Lung (tissue), 12 donors: ENCODE data around the gene SLC16A12. TPM values are rescaled to one million over a fixed set of nuclear protein-coding genes. Genes with fewer than 3 reads are reported as not detected.
A peak's percentile ranks its signal among the peaks of the same experiment; 100 is the strongest.

Experiments used
- ATAC-seq: fragments of 200-7000 bp; cut with Tn5 transposase; one replicate; pipeline ENCODE4 v1.9.1; 2020; ENCODE audit warnings: moderate number of reproducible peaks; ENCODE audit not compliant: insufficient read depth, low FRiP score
- DNase-seq, 3 donors: peaks; one replicate each; pipeline ENCODE4 v3.0.0-alpha.2; 2013 to 2017
- H3K27ac ChIP-seq, 2 donors: one replicate each; pipeline ENCODE4 v1.5.1; 2013; ENCODE audit warnings: mild to moderate bottlenecking in 2 of 2, moderate library complexity in 2 of 2, control low read depth in 1 of 2, inconsistent platforms in 1 of 2, low read depth in 1 of 2, low read length in 1 of 2
- H3K27me3 ChIP-seq, 3 donors: one replicate each; pipeline ENCODE4 v1.5.1; 2013; ENCODE audit warnings: low read length in 2 of 3; ENCODE audit not compliant: control insufficient read depth in 3 of 3, insufficient read depth in 3 of 3
- H3K36me3 ChIP-seq, 4 donors: one replicate each; pipeline ENCODE4 v1.5.1; 2013; ENCODE audit warnings: low read length in 4 of 4, mild to moderate bottlenecking in 1 of 4, moderate library complexity in 1 of 4; ENCODE audit not compliant: control insufficient read depth in 4 of 4, insufficient read depth in 4 of 4
- H3K4me1 ChIP-seq, 5 donors: one replicate each; pipeline ENCODE4 v1.5.1; 2013; ENCODE audit warnings: low read length in 5 of 5, mild to moderate bottlenecking in 2 of 5, moderate library complexity in 1 of 5; ENCODE audit not compliant: control insufficient read depth in 5 of 5, insufficient read depth in 5 of 5
- H3K4me3 ChIP-seq: one replicate; pipeline ENCODE4 v1.5.1; 2013; ENCODE audit warnings: mild to moderate bottlenecking, control low read depth, moderate library complexity
- H3K9ac ChIP-seq, 2 donors: one replicate each; pipeline ENCODE4 v1.5.1; 2013; ENCODE audit warnings: low read length in 2 of 2, control low read depth in 1 of 2; ENCODE audit not compliant: insufficient read depth in 1 of 2
- H3K9me3 ChIP-seq, 4 donors: one replicate each; pipeline ENCODE4 v1.5.1; 2013; ENCODE audit warnings: low read length in 3 of 4, mild to moderate bottlenecking in 1 of 4, moderate library complexity in 1 of 4; ENCODE audit not compliant: control insufficient read depth in 4 of 4, insufficient read depth in 3 of 4
- WGBS, 2 donors: extraction: QIAGEN DNeasy Blood & Tissue Kit; methylation state at CpG; one replicate each; pipeline ENCODE4 v1.1.7; 2013; 5-methylcytosine and 5-hydroxymethylcytosine counted together
- polyA plus RNA-seq, 2 donors: library from polyadenylated mRNA; stranded (reverse); fragments of 200-250 nt; gene quantifications; one replicate each; pipeline ENCODE4 v1.2.1, GENCODE V29; 2013
- total RNA-seq, 2 donors: library from RNA; depleted of rRNA in 1 of 2; stranded (reverse); fragments of >200 nt in 1 of 2; gene quantifications; one replicate each; pipeline ENCODE4 v1.2.1, GENCODE V29; 2014 to 2021
- TF ChIP-seq, protein P1 (sequence below): IDR thresholded peaks from 2 replicates; pipeline ENCODE4 v1.5.1; 2012; ENCODE audit warnings: mild to moderate bottlenecking; ENCODE audit errors: control extremely low read depth, extremely low read depth
- donor health status: control.
- donor health status: control.
- donor health status: Bipolar disorder and iron deficiency.
- donor health status: healthy.
- donor health status: DM: yes; HTN: yes; CAD: no.

SLC16A12 gene
- total and polyA plus RNA-seq, 4 donors: 0.45 to 4.6 (median 1.3) TPM

DNA sequence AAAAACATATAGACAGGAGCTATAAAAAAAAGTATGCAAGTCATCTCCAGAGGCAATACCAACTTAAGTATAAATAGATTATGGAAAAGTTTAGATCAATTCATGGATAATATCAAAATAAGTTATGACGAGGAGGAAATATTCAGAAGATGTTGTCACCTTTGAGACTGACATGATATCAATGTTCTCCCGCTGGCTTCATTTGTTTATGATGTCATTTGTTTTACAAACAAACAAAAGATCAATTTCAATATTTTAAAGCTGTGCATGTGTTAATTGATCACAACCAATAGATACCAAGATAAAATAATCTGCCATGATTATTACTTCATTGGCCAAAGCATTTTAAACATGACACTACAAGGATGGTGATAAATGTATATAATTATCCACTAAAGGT, 43.5 kb downstream of the SLC16A12 start:
- H3K27me3 ChIP-seq: no peaks in the 10 kb centered on the region
- no peak overlapping the region for H3K4me3 ChIP-seq
- H3K9ac ChIP-seq: no peak overlapping the region
- ATAC-seq: no peak
- no peaks in the 10 kb centered on the region for H3K9me3 ChIP-seq
- TF ChIP-seq, protein P1, sequence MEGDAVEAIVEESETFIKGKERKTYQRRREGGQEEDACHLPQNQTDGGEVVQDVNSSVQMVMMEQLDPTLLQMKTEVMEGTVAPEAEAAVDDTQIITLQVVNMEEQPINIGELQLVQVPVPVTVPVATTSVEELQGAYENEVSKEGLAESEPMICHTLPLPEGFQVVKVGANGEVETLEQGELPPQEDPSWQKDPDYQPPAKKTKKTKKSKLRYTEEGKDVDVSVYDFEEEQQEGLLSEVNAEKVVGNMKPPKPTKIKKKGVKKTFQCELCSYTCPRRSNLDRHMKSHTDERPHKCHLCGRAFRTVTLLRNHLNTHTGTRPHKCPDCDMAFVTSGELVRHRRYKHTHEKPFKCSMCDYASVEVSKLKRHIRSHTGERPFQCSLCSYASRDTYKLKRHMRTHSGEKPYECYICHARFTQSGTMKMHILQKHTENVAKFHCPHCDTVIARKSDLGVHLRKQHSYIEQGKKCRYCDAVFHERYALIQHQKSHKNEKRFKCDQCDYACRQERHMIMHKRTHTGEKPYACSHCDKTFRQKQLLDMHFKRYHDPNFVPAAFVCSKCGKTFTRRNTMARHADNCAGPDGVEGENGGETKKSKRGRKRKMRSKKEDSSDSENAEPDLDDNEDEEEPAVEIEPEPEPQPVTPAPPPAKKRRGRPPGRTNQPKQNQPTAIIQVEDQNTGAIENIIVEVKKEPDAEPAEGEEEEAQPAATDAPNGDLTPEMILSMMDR: no peak
- H3K27ac ChIP-seq: no peak overlapping the region
- H3K4me1 ChIP-seq: peaks cover 0 to 3% (median 0%) of the 10 kb centered on the region in 5 donors
- H3K36me3 ChIP-seq: no peaks in the 10 kb centered on the region
- no peak for DNase-seq
- 89 to 91% methylated on average over 2 of the region's 2 CpGs for WGBS, 2 donors

DNA sequence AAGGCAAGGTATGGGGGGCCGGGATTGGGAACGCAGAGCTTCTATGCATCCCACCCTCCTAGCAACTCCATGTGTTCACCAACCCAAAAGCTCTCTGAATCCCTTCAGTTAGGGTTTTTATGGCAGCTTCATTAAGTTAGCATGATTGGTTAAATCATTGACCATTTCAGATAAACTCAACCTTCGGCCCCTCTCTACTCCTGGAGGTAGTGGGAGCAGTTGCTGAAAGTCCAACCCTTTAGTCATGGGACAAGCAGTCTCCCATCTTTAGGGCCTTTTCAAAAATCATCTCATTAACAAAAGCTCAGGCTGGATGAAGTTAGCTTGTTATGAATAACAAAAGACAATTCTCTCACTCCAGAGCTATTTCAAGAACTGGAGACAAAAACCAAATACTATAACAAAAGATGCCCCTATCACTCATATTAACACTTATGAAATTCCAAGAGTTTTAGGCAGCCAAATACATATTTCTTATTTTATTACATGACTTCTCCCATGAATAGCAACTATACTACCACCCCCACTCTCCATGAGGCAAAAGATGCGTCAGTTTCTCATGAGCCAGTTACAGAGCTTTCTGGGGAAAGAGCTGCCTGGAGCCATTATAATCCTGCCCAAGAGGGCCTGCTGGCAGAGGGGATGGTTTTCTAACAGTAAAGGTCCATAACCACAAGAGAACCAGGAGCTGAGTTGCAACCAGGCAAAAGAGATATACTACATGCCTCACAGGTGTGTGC, 44.6 kb downstream of the SLC16A12 start:
- Histone ChIP-seq H3K4me3 (no peak overlapping the region), H3K4me1 (peaks cover 0 to 3% (median 0%) of the 10 kb centered on the region in 5 donors), H3K27me3 (no peaks in the 10 kb centered on the region), H3K27ac (no peak overlapping the region), H3K9ac (no peak overlapping the region), H3K36me3 (no peaks in the 10 kb centered on the region), H3K9me3 (no peaks in the 10 kb centered on the region)
- WGBS, 2 donors: 97 to 99% methylated on average over 4 of the region's 4 CpGs
- no peak for DNase-seq
- TF ChIP-seq, protein P1: no peak
- no peak for ATAC-seq

DNA sequence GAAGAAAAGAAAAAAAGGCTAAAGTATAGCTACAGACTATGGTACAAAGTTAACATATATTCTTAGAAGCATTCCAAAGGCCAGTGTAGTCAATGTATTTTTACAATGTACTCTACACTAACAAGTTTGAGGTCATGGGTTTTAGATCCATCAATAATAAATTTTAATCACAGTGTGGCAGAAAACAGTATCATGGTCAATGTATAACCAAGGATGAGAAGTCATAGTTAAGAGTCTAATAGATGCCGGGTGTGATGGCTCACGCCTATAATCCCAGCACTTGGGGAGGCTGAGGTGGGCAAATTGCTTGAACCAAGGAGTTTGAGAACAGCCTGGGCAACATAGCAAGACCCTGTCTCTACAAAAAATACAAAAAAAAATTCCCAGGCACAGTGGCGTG, 53.1 kb downstream of the SLC16A12 start:
- Histone ChIP-seq H3K4me3 (no peak overlapping the region), H3K27ac (peak overlapping the region; percentile 73 to 86), H3K4me1 (peaks cover 0 to 33% (median 14%) of the 10 kb centered on the region in 5 donors), H3K9ac (no peak overlapping the region), H3K9me3 (no peaks in the 10 kb centered on the region), H3K36me3 (no peaks in the 10 kb centered on the region), H3K27me3 (no peaks in the 10 kb centered on the region)
- no peak for ATAC-seq
- no peak for DNase-seq
- WGBS, 2 donors: 97% methylated on average over 3 of the region's 3 CpGs
- TF ChIP-seq, protein P1: no peak
